GM03348 (cell line): ENCODE results near the gene NLRP10.

ENCODE experiments used
- DNase-seq: peaks from one replicate; pipeline ENCODE4 v3.0.0; 2012; ENCODE audit warnings: low spot score

The NLRP10 gene

GRCh38 chr11:7973011-7973410 lies 7.8 kb upstream of the NLRP10 start:
- no peak for DNase-seq

- no peak for DNase-seq
Measured at GRCh38 chr11:7971846-7972245, 6.6 kb upstream of the NLRP10 start.

GRCh38 chr11:7969756-7970646 lies 4.8 kb upstream of the NLRP10 start:
- DNase-seq: no peak

GRCh38 chr11:7968686-7969085 lies 3.4 kb upstream of the NLRP10 start:
- DNase-seq: no peak

- DNase-seq: no peak
Measured at GRCh38 chr11:7967826-7968225, 2.6 kb upstream of the NLRP10 start.

GRCh38 chr11:7967097-7967496 lies 1.9 kb upstream of the NLRP10 start:
- no peak for DNase-seq

GRCh38 chr11:7964873-7965272 lies 374 bp downstream of the NLRP10 start:
- peak; percentile 60 for DNase-seq

GRCh38 chr11:7964261-7964660 lies 986 bp downstream of the NLRP10 start:
- no peak for DNase-seq

GRCh38 chr11:7955191-7955590 lies 10.1 kb downstream of the NLRP10 start:
- DNase-seq: no peak

- no peak for DNase-seq
Measured at GRCh38 chr11:7949934-7950333, 15.3 kb downstream of the NLRP10 start.

- DNase-seq: no peak
Measured at GRCh38 chr11:7944123-7944522, 21.1 kb downstream of the NLRP10 start.

GRCh38 chr11:7941608-7942007 lies 23.6 kb downstream of the NLRP10 start, which contains the start of gene OR10A3:
Gene OR10A3 (minus strand): TSS chr11:7941708. CDS start chr11:7939520, 2,188 bp downstream.
- DNase-seq: no peak

GRCh38 chr11:7941146-7941545 lies 24.1 kb downstream of the NLRP10 start:
- DNase-seq: no peak

- DNase-seq: no peak
Measured at GRCh38 chr11:7936615-7937014, 28.6 kb downstream of the NLRP10 start.

- no peak for DNase-seq
Measured at GRCh38 chr11:7931168-7931567, 34.1 kb downstream of the NLRP10 start, which contains the start of gene OR10A6. Gene OR10A6 (minus strand): TSS chr11:7931268. CDS start chr11:7928662, 2,606 bp downstream.

GRCh38 chr11:7927635-7928034 lies 37.6 kb downstream of the NLRP10 start:
- DNase-seq: no peak

GRCh38 chr11:7924536-7924935 lies 40.7 kb downstream of the NLRP10 start:
- no peak for DNase-seq

GRCh38 chr11:7918141-7918540 lies 47.1 kb downstream of the NLRP10 start:
- DNase-seq: no peak
